K562 (cell line): ENCODE results near the gene CD37. TPM values are rescaled to one million over a fixed set of nuclear protein-coding genes. Genes with fewer than 3 reads are reported as not detected.

ENCODE experiments used
- ELK3 ChIP-seq: fragments of 450-650 bp; formaldehyde crosslinking; IDR thresholded peaks from 2 replicates; pipeline ENCODE4 v1.4.0; 2020; ENCODE audit warnings: mild to moderate bottlenecking
- EP400 ChIP-seq: fragments of 450-650 bp; IDR thresholded peaks from 2 replicates; pipeline ENCODE4 v1.6.1; 2017; ENCODE audit warnings: antibody characterized with exemption, mild to moderate bottlenecking, moderate library complexity
- FOXO4 ChIP-seq: fragments of 450-650 bp; formaldehyde crosslinking; IDR thresholded peaks from 2 replicates; pipeline ENCODE4 v1.4.0; 2020; ENCODE audit warnings: mild to moderate bottlenecking, moderate library complexity
- HDAC1 ChIP-seq, 2 experiments: fragments of 450-650 bp; IDR thresholded peaks; 2 replicates each; pipeline ENCODE4 v1.6.1; 2016 to 2017; ENCODE audit warnings: inconsistent platforms in 1 of 2, mild to moderate bottlenecking in 1 of 2, moderate library complexity in 1 of 2
- HMG20B ChIP-seq: fragments of 250-450 bp; sonication (Bioruptor Pico); IDR thresholded peaks from 2 replicates; pipeline ENCODE4 v1.5.0; 2021; ENCODE audit warnings: mild to moderate bottlenecking
- HNRNPL ChIP-seq: fragments of 200-400 bp; formaldehyde crosslinking; IDR thresholded peaks from 2 replicates; pipeline ENCODE4 v1.6.1; 2017; ENCODE audit warnings: low read depth, mild to moderate bottlenecking, low read length
- KDM4B ChIP-seq, 2 experiments: fragments of 450-650 bp in 1 of 2; sonication (generic) in 1 of 2; IDR thresholded peaks; 2 replicates each; pipeline ENCODE4 v1.6.1; 2016 to 2017; ENCODE audit warnings: borderline replicate concordance in 2 of 2, antibody characterized with exemption in 1 of 2, low read depth in 1 of 2, mild to moderate bottlenecking in 1 of 2
- MLLT1 ChIP-seq, 2 experiments: fragments of 450-650 bp; IDR thresholded peaks; 2 replicates each; pipeline ENCODE4 v1.6.1; 2016
- NUFIP1 ChIP-seq: fragments of 450-650 bp; IDR thresholded peaks from 2 replicates; pipeline ENCODE4 v1.6.1; 2018; ENCODE audit not compliant: partially characterized antibody
- PHB ChIP-seq: fragments of 250-450 bp; sonication (Bioruptor Pico); IDR thresholded peaks from 2 replicates; pipeline ENCODE4 v1.5.0; 2021
- SMARCC2 ChIP-seq: fragments of 450-650 bp; IDR thresholded peaks from 2 replicates; pipeline ENCODE4 v1.6.1; 2017; ENCODE audit warnings: antibody characterized with exemption, moderate library complexity, mild to moderate bottlenecking, low read depth
- SMARCE1 ChIP-seq: fragments of 450-650 bp; IDR thresholded peaks from 2 replicates; pipeline ENCODE4 v1.7.1; 2016; ENCODE audit warnings: mild to moderate bottlenecking
- SRSF1 ChIP-seq: fragments of 200-400 bp; formaldehyde crosslinking; IDR thresholded peaks from 2 replicates; pipeline ENCODE4 v1.6.1; 2017; ENCODE audit warnings: mild to moderate bottlenecking, low read depth, low read length, moderate library complexity
- STAT5B ChIP-seq: fragments of 250-450 bp; sonication (Bioruptor Pico); IDR thresholded peaks from 2 replicates; pipeline ENCODE4 v1.8.0; 2021; ENCODE audit warnings: mild to moderate bottlenecking, inconsistent platforms
- TBL1XR1 ChIP-seq, 2 experiments: IDR thresholded peaks; 2 replicates each; pipeline ENCODE4 v1.6.1; 2012; ENCODE audit warnings: improper control_type of control experiment in 2 of 2, low read length in 2 of 2, mild to moderate bottlenecking in 1 of 2
- THRB ChIP-seq: fragments of 450-650 bp; formaldehyde crosslinking; conservative IDR thresholded peaks from 2 replicates; pipeline ENCODE4 v1.4.0; 2022; ENCODE audit warnings: mild to moderate bottlenecking, missing genetic modification characterization
- ZBTB1 ChIP-seq: sonication (generic); formaldehyde crosslinking; IDR thresholded peaks from 2 replicates; pipeline ENCODE4 v1.8.1; 2023; ENCODE audit warnings: missing genetic modification reagents, low read depth, mild to moderate bottlenecking, borderline replicate concordance
- ZBTB8A ChIP-seq: fragments of 450-650 bp; IDR thresholded peaks from 2 replicates; pipeline ENCODE4 v1.6.1; 2018; ENCODE audit warnings: mild to moderate bottlenecking, moderate library complexity; ENCODE audit not compliant: partially characterized antibody
- ZNF57 ChIP-seq: fragments of 450-650 bp; formaldehyde crosslinking; IDR thresholded peaks from 2 replicates; pipeline ENCODE4 v1.4.0; 2020; ENCODE audit warnings: mild to moderate bottlenecking, moderate library complexity
- ZNF584 ChIP-seq: fragments of 200-800 bp; sonication (Bioruptor generic); IDR thresholded peaks from 2 replicates; pipeline ENCODE4 v1.6.1; 2016; ENCODE audit warnings: low read depth, mild to moderate bottlenecking, missing genetic modification characterization, missing compliant biosample characterization
- ZNF668 ChIP-seq: fragments of 250-450 bp; sonication (Bioruptor Pico); IDR thresholded peaks from 2 replicates; pipeline ENCODE4 v1.8.0; 2022; ENCODE audit warnings: mild to moderate bottlenecking, inconsistent platforms
- polyA plus RNA-seq, 8 experiments: library from polyadenylated mRNA; depleted of rRNA in 4 of 8; stranded (reverse) in 5 of 8; unstranded in 3 of 8; fragments of >200 nt; fragmentation: Nextera tagmentation in 2 of 8; fragmentation: Illumina TruSeq in 1 of 8; extraction: Ambion mirVana in 2 of 8; extraction: Trizol in 1 of 8; gene quantifications; 2 replicates each; pipeline versions ENCODE4 v1.2.1 to v1.2.3, GENCODE V29; 2011 to 2014; ENCODE audit warnings: inconsistent platforms in 1 of 8, missing spikeins in 1 of 8
- total RNA-seq, 7 experiments: library from RNA; depleted of rRNA in 6 of 7; stranded (reverse); fragments of >200 nt in 6 of 7; fragmentation: Illumina TruSeq in 2 of 7; extraction: Trizol in 2 of 7; gene quantifications; 2 replicates each; pipeline versions ENCODE4 v1.2.1 to v1.2.3, GENCODE V29; 2011 to 2021; ENCODE audit warnings: low replicate concordance in 1 of 7
- TF ChIP-seq, protein P1 (sequence below): fragments of 250-450 bp; sonication (Bioruptor Pico); IDR thresholded peaks from 2 replicates; pipeline ENCODE4 v1.5.0; 2021

CD37 gene
- total and polyA plus RNA-seq, 9 of the 15 experiments (the other 6 are each of a cell fraction or from before 2014, with no cell fraction given) = 2.5 to 19.0 (median 7.4) TPM

DNA sequence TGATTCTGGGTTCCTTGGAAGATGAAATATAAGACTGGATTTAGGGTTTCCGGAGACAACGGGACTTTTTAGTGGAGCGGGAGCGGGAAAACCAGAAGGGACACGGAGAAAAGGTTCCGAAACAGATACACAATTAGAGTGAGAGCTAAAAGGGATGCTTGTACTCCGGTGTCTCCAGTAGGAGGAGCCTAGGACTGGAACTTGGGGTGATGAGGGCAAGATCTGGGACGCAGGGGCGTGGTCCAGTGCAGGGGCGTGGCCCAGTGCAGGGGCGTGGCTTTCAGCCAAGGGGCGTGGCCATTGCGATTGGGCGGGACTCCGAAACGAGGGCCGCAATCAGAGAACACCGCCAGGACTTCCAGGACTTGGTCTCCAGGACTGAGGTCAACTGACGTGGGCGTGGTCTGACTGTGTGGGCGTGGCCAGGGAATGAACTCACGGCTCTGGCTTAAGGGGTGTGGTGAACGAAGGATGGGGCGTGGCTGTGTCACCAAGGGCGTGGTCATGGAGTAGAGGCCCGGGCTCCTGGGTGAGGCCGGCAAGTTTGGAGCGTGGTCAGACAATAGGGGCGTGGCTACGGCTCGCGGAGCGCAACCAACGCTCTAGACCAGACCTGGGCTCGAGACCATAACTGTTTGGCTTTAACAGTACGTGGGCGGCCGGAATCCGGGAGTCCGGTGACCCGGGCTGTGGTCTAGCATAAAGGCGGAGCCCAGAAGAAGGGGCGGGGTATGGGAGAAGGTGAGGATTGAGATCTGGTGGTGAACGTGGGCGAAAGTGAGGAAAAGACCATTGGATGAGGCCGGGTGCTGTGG is 28.3 kb downstream of the CD37 start, which contains the start of gene DKKL1 (continued):
- TF ChIP-seq THRB (CRISPR knock-in tag) (no peak), KDM4B (IDR thresholded peaks at IDR 0.05; ENCODE audit: borderline replicate concordance in 2 of 2, low read depth in 1 of 2) (no peak), TBL1XR1 (IDR thresholded peaks at IDR 0.05; ENCODE audit: low read length in 2 of 2) (peak in 1 of 2 experiments; percentile 14; a peak in 1 of 4 replicates), ZBTB8A (no peak), ZNF57 (CRISPR knock-in tag) (no peak), NUFIP1 (no peak), HMG20B (CRISPR knock-in tag) (no peak), ZNF584 (no peak), SMARCE1 (no peak; the same call in 1 of the 2 replicates), FOXO4 (no peak), HNRNPL (no peak), HDAC1 (IDR thresholded peaks at IDR 0.05) (no peak), SMARCC2 (no peak), EP400 (no peak), SRSF1 (no peak), ZNF668 (CRISPR knock-in tag) (no peak), ELK3 (CRISPR knock-in tag) (no peak), MLLT1 (IDR thresholded peaks at IDR 0.05) (peak in 1 of 2 experiments; percentile 75; a peak in 1 of 4 replicates), STAT5B (no peak), ZBTB1 (CRISPR knock-in tag) (no peak), PHB (CRISPR knock-in tag) (no peak)
- TF ChIP-seq, protein P1, sequence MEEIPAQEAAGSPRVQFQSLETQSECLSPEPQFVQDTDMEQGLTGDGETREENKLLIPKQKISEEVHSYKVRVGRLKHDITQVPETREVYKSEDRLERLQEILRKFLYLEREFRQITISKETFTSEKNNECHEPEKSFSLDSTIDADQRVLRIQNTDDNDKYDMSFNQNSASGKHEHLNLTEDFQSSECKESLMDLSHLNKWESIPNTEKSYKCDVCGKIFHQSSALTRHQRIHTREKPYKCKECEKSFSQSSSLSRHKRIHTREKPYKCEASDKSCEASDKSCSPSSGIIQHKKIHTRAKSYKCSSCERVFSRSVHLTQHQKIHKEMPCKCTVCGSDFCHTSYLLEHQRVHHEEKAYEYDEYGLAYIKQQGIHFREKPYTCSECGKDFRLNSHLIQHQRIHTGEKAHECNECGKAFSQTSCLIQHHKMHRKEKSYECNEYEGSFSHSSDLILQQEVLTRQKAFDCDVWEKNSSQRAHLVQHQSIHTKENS (CRISPR knock-in tag) = no peak
